HepG2 (cell line): ENCODE data around the gene DAPK3. TPM values are rescaled to one million over a fixed set of nuclear protein-coding genes. Genes with fewer than 3 reads are reported as not detected.

Experiments used
- ATAC-seq: fragments of 200-7000 bp; cut with Tn5 transposase; 3 replicates; pipeline ENCODE4 v1.9.1; 2020; ENCODE audit warnings: mild to moderate bottlenecking, moderate library complexity
- BruUV-seq: library from RNA; stranded (reverse); fragments of 400-500 nt; replicated peaks from 2 replicates; lab custom pipeline; 2021; lab: Mats Ljungman, UMichigan
- CTCF ChIA-PET: fragments of 300-600 bp; formaldehyde crosslinking; extraction: SDS; loops from one replicate; lab custom pipeline; 2021; ENCODE audit warnings: low total read pairs, inconsistent platforms, low intra/inter-chr PET ratio; lab: Yijun Ruan, JAX
- POLR2A ChIA-PET: fragments of 350-600 bp; sonication (Branson Sonifier 250); formaldehyde crosslinking; loops from one replicate; lab custom pipeline; 2020; ENCODE audit warnings: antibody characterized with exemption, inconsistent platforms; lab: Yijun Ruan, JAX
- DNase-seq: peaks from one replicate; pipeline ENCODE4 v3.0.0-alpha.2; 2015; ENCODE audit warnings: low spot score
- FAIRE-seq: peaks from 3 replicates; lab custom pipeline; 2011; peaks lifted over from hg19 to GRCh38; lab: Jason Lieb, UNC
- H2AFZ ChIP-seq: one replicate; pipeline ENCODE4 v1.6.1; 2011; ENCODE audit warnings: low read length, inconsistent platforms
- H3K27ac ChIP-seq: fragments of 300-600 bp; 3 replicates; pipeline ENCODE4 v1.8.0; 2011; ENCODE audit warnings: mixed run types, mild to moderate bottlenecking, mixed read lengths, low read length, inconsistent platforms; ENCODE audit not compliant: insufficient read depth; ENCODE audit errors: extremely low read length
- H3K27me3 ChIP-seq, 2 experiments: fragments of 200-600 bp in 1 of 2; 2 replicates in 1 of 2; 3 replicates in 1 of 2; pipeline versions ENCODE4 v1.6.0 to v1.8.0; 2011; ENCODE audit warnings: low read length in 2 of 2, mild to moderate bottlenecking in 2 of 2, moderate library complexity in 2 of 2, inconsistent platforms in 1 of 2; ENCODE audit not compliant: insufficient read depth in 2 of 2, control insufficient read depth in 1 of 2
- H3K36me3 ChIP-seq, 2 experiments: fragments of 200-600 bp in 1 of 2; replicated peaks in 1 of 2; 2 replicates in 1 of 2; 3 replicates in 1 of 2; pipeline versions ENCODE4 v1.5.1 to v1.8.0; 2011; ENCODE audit warnings: low read length in 2 of 2, inconsistent platforms in 1 of 2; ENCODE audit not compliant: insufficient read depth in 2 of 2, control insufficient read depth in 1 of 2
- H3K4me1 ChIP-seq: 2 replicates; pipeline ENCODE4 v1.5.1; 2012; ENCODE audit warnings: low read length, inconsistent platforms; ENCODE audit not compliant: insufficient read depth
- H3K4me2 ChIP-seq: 2 replicates; pipeline ENCODE4 v1.6.0; 2011; ENCODE audit warnings: low read depth, low read length, inconsistent platforms
- H3K4me3 ChIP-seq, 3 experiments: fragments of 200-600 bp in 1 of 3; sonication (generic), shearing (Covaris generic) in 1 of 3; replicated peaks in 1 of 3; 2 replicates each; pipeline ENCODE4 v1.5.1; 2011 to 2016; ENCODE audit warnings: low read length in 3 of 3, inconsistent platforms in 2 of 3, low read depth in 2 of 3, mild to moderate bottlenecking in 2 of 3, control low read depth in 1 of 3, mixed read lengths in 1 of 3; ENCODE audit not compliant: insufficient read depth in 1 of 3
- H3K79me2 ChIP-seq: one replicate; pipeline ENCODE4 v1.6.1; 2011; ENCODE audit warnings: low read length, inconsistent platforms; ENCODE audit not compliant: insufficient read depth
- H3K9ac ChIP-seq: 2 replicates; pipeline ENCODE4 v1.6.0; 2011; ENCODE audit warnings: mild to moderate bottlenecking, low read depth, low read length, inconsistent platforms; ENCODE audit not compliant: insufficient read depth
- H3K9me3 ChIP-seq: 2 replicates; pipeline ENCODE4 v1.5.1; 2012; ENCODE audit warnings: mild to moderate bottlenecking, low read length
- H4K20me1 ChIP-seq: 2 replicates; pipeline ENCODE4 v1.6.0; 2011; ENCODE audit warnings: inconsistent platforms, mild to moderate bottlenecking, low read length, moderate library complexity; ENCODE audit not compliant: insufficient read depth
- CEBPG ChIP-seq: IDR thresholded peaks from 2 replicates; pipeline ENCODE4 v1.6.1; 2016
- ZNF354B ChIP-seq: sonication (generic); formaldehyde crosslinking; IDR thresholded peaks from 2 replicates; pipeline ENCODE4 v1.8.0; 2022; ENCODE audit warnings: mild to moderate bottlenecking, missing genetic modification reagents
- ZNF468 ChIP-seq: sonication (generic); formaldehyde crosslinking; IDR thresholded peaks from 2 replicates; pipeline ENCODE4 v1.8.0; 2022; ENCODE audit warnings: mild to moderate bottlenecking, moderate library complexity, missing genetic modification reagents
- WGBS: methylation state at CpG from one replicate; pipeline ENCODE4 v1.1.6; 2017; ENCODE audit warnings: low lambda C conversion rate; 5-methylcytosine and 5-hydroxymethylcytosine counted together
- in situ Hi-C: cut with HindIII; loops from 2 replicates; pipeline ENCODE4 v1.10.0; 2017; ENCODE audit warnings: low pct_unique_long_range_greater_than_20kb; ENCODE audit not compliant: extremely low pct_ligation_motif_present
- intact Hi-C: fragments of 100-400 bp; cut with micrococcal nuclease; formaldehyde crosslinking; loops from one replicate; pipeline ENCODE4 v1.10.0; 2022; ENCODE audit not compliant: unreplicated experiment
- polyA plus RNA-seq, 8 experiments: library from polyadenylated mRNA; depleted of rRNA in 3 of 8; stranded (reverse) in 7 of 8; unstranded in 1 of 8; fragments of >200 nt; fragmentation: Illumina TruSeq in 4 of 8; extraction: Trizol in 4 of 8; gene quantifications; 2 replicates each; pipeline versions ENCODE4 v1.2.1 to v1.2.3, GENCODE V29; 2011 to 2016; ENCODE audit warnings: low read depth in 4 of 8, missing spikeins in 1 of 8, mixed read lengths in 1 of 8; ENCODE audit not compliant: insufficient read depth in 1 of 8
- total RNA-seq, 5 experiments: library from RNA; depleted of rRNA; stranded (reverse); fragments of >200 nt; fragmentation: Illumina TruSeq; extraction: Trizol; gene quantifications; 2 replicates each; pipeline ENCODE4 v1.2.3, GENCODE V29; 2016; ENCODE audit warnings: low read depth in 1 of 5
- TF ChIP-seq, protein P1 (sequence below): sonication (generic); formaldehyde crosslinking; IDR thresholded peaks from 2 replicates; pipeline ENCODE4 v1.5.0; 2020; ENCODE audit warnings: missing genetic modification reagents

DAPK3 gene
- total and polyA plus RNA-seq, 2 of the 13 experiments (the other 11 are each of a cell fraction or from before 2014, with no cell fraction given), result 30.5 to 37.3 TPM

DNA sequence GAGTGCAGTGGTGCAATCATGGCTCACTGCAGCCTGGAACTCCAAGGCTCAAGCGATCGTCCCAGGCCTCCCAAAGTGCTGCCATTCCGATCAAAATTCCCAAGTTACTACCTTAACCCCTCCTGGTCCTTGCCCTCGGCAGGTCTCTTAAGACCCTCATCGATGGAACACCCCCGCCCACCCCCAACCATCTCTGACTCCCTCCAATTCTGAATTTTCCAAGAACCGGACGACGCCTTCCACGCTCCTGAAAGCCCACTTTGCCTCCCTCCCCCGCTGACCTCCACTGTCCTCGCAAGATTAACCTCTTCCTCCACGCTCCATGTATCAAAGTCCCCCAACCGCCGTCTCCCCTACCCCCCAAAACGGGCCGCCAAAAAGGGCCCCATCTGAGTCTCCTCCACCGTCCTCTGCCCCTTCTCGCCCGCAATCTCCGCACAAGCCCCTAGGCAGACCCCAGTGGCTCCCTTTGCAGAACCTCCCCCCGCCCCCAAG lies 539 bp downstream of the DAPK3 start:
- TF ChIP-seq ZNF468 (CRISPR knock-in tag) (0 out of 2 replicates have a peak, but pooled peaks have one; percentile 10), ZNF354B (CRISPR knock-in tag) (no peak), CEBPG (CRISPR knock-in tag) (0 out of 2 replicates have a peak, but pooled peaks have one; percentile 14)
- TF ChIP-seq, protein P1, sequence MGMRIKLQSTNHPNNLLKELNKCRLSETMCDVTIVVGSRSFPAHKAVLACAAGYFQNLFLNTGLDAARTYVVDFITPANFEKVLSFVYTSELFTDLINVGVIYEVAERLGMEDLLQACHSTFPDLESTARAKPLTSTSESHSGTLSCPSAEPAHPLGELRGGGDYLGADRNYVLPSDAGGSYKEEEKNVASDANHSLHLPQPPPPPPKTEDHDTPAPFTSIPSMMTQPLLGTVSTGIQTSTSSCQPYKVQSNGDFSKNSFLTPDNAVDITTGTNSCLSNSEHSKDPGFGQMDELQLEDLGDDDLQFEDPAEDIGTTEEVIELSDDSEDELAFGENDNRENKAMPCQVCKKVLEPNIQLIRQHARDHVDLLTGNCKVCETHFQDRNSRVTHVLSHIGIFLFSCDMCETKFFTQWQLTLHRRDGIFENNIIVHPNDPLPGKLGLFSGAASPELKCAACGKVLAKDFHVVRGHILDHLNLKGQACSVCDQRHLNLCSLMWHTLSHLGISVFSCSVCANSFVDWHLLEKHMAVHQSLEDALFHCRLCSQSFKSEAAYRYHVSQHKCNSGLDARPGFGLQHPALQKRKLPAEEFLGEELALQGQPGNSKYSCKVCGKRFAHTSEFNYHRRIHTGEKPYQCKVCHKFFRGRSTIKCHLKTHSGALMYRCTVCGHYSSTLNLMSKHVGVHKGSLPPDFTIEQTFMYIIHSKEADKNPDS, result 0 out of 2 replicates have a peak, but pooled peaks have one; percentile 16
- TF ChIP-seq, all 625 proteins: peak for 3
- ChIA-PET CTCF (no interaction called here), POLR2A (interaction anchor here (0.7 to 2.4 kb wide), 7 partner anchors 8 to 1020 kb away, joined by 3 to 118 read pairs (median 3); partner anchors contain the start of gene EEF2)
- peak overlapping the region; percentile 72 for H3K27ac ChIP-seq
- H3K4me1 ChIP-seq, result peaks cover 28% of the 10 kb centered on the region
- in situ Hi-C loops, result no loop called here
- H3K4me3 ChIP-seq, result peak overlapping the region; percentile 95 to 98 (median 97)
- H2AFZ ChIP-seq, result no peak overlapping the region
- WGBS, result under 1% methylated on average over 21 of the region's 22 CpGs
- peaks cover 20% of the 10 kb centered on the region for H4K20me1 ChIP-seq
- BruUV-seq, result no TSS peak
- H3K36me3 ChIP-seq, result peaks cover 15 to 24% of the 10 kb centered on the region in 2 experiments; a peak in 4 of 5 replicates
- peaks cover 26% of the 10 kb centered on the region for H3K79me2 ChIP-seq
- peak overlapping the region; percentile 94 for H3K9ac ChIP-seq
- no peaks in the 10 kb centered on the region for H3K9me3 ChIP-seq
- H3K27me3 ChIP-seq, result no peaks in the 10 kb centered on the region; a peak in 1 of 5 replicates
- ATAC-seq, result peak; percentile 8
- peak overlapping the region; percentile 95 for H3K4me2 ChIP-seq
- intact Hi-C loops, result no loop called here
- no peak for FAIRE-seq
- no peak for DNase-seq
